ENCODE measurements around the gene EPHA7. TPM values are rescaled to one million over a fixed set of nuclear protein-coding genes. Genes with fewer than 3 reads are reported as not detected.

Gene EPHA7
- polyA plus RNA-seq, 3 donors from 2014 or later = not detected

DNA sequence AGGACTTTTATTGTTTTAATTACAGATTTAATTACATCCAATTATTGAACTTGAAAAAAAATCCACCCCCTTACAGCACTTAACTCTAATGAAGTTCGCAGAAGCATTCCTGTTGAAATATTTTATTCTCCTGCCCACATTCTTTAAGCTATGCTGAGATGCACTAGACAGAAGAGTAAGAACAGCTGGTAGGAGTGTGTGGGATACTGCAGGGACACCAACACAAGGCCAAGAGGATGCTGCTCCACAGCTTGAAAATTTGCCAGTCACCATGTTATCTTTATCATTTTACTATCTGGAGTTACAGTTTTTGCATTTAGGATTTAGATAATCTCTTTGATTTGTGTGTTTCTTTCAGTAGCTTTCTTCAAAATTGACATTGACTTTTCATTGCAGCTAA is 180.7 kb downstream of the EPHA7 start:
- no peak for DNase-seq
- Mint-ChIP-seq H3K36me3 (peaks cover 0 to 5% (median 0%) of the 10 kb centered on the region in 3 donors), H3K4me3 (no peak overlapping the region), H3K4me1 (no peaks in the 10 kb centered on the region), H3K27ac (no peak overlapping the region), H3K9me3 (peaks cover 4 to 34% (median 19%) of the 10 kb centered on the region in 6 donors), H3K27me3 (ENCODE audit: low read depth in 3 of 3) (peaks cover 0 to 5% (median 0%) of the 10 kb centered on the region in 3 donors)

DNA sequence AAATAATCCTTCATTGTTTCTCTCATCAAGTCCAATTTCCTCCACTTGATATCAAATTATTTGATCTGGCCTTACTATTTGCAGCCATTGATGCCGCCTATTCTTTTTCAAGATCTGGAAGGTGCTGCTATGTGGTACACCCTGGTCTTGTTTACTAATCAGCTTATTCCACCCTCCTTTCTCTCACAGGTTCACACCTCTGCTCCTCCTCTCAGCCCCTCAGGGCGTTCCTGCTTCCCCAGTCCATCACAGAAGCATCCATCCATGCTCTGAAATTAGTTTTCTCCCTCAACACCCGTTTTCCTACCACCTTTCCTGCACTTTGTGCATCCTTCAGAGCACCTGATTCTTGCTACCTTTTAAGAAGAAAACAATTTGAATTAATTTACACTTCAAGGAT is 183.6 kb downstream of the EPHA7 start:
- no peak overlapping the region for H3K27ac Mint-ChIP-seq
- DNase-seq = no peak
- peaks cover 0 to 5% (median 0%) of the 10 kb centered on the region in 3 donors for H3K27me3 Mint-ChIP-seq (ENCODE audit: low read depth in 3 of 3)
- peaks cover 4 to 32% (median 20%) of the 10 kb centered on the region in 6 donors for H3K9me3 Mint-ChIP-seq
- H3K36me3 Mint-ChIP-seq = peaks cover 0 to 5% (median 0%) of the 10 kb centered on the region in 3 donors
- H3K4me3 Mint-ChIP-seq = no peak overlapping the region
- H3K4me1 Mint-ChIP-seq = no peaks in the 10 kb centered on the region

DNA sequence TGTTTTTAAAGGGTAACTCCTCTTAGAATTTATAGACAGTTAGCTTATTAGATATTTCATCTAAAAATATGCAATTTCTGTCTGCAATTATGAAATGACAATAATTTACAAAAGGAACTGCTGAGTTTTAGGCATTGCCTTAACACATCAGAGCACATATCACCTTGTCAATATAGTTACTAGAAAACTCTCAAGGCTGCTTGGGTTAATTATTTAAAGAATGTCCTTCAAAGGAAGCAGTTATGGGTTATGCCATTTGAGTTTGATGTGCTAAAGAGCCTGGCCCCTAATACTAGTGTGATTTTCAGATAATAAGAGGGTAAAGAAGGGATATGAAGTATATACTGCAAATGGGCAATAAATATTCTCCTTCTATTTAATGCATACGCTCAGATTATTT is 192.5 kb downstream of the EPHA7 start:
- H3K36me3 Mint-ChIP-seq = no peaks in the 10 kb centered on the region
- H3K27ac Mint-ChIP-seq = no peak overlapping the region
- no peak for DNase-seq
- no peaks in the 10 kb centered on the region for H3K4me1 Mint-ChIP-seq
- peaks cover 0 to 13% (median 6%) of the 10 kb centered on the region in 6 donors for H3K9me3 Mint-ChIP-seq
- peaks cover 0 to 1% (median 0%) of the 10 kb centered on the region in 3 donors for H3K27me3 Mint-ChIP-seq (ENCODE audit: low read depth in 3 of 3)
- H3K4me3 Mint-ChIP-seq = no peak overlapping the region

DNA sequence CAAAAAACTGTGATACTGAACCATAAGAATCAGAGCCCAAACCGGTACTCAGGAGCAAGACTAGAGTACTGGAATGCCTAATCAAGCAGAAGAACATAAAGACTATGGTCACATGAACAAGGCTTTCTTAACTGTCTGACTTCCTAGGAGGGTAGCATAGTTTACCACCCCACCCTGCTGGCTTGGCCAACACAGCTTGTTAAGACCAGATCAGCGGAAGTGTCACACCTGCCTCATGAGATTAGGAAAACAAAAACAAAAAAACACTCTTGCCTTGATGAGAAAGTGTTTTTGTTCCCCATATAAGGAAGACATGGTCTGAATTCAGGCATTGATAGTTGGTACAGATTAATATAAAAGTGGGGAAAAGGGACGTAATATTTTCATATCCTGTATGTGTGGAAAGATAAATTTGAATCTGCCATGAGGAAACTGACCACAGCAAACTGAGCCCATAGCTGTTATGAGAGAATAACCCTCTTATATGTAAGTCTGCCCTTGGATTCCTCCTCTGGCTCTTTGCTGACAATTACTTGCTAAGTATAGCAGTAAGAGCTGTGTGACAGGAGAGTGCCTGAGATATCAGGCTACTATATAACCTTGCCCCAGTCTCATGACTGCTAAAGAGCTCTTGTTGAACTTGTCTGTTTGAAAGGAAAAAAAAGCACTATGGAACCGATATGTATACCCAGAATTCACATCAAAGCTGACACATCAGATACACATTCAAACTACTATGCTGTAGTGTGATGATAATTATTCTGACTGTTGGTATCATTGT is 197.1 kb downstream of the EPHA7 start:
- DNase-seq = no peak
- H3K9me3 Mint-ChIP-seq = peaks cover 6 to 33% (median 17%) of the 10 kb centered on the region in 6 donors
- no peaks in the 10 kb centered on the region for H3K36me3 Mint-ChIP-seq
- no peaks in the 10 kb centered on the region for H3K4me1 Mint-ChIP-seq
- no peak overlapping the region for H3K4me3 Mint-ChIP-seq
- H3K27me3 Mint-ChIP-seq (ENCODE audit: low read depth in 3 of 3) = peaks cover 0 to 1% (median 0%) of the 10 kb centered on the region in 3 donors
- no peak overlapping the region for H3K27ac Mint-ChIP-seq

DNA sequence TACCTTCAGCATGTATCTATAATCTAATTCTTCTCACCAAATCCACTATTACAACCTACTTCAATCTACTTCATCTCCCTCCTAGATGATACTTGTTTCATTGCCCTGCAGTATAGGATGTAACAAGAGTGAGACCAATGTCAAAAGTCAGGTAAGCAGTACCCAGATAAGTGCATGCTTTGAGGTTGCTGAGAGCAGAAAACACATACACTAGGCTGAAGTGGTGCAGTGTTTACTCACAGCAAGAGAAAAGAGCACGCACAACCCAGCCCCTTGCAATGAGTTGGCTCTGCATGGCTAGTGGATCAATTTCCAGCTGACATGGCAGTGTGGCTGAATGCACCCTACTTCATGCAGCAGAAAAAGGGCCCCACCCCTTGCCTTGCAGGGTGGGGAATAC is 199.9 kb downstream of the EPHA7 start:
- H3K27me3 Mint-ChIP-seq (ENCODE audit: low read depth in 3 of 3) = peaks cover 0 to 1% (median 0%) of the 10 kb centered on the region in 3 donors
- no peaks in the 10 kb centered on the region for H3K4me1 Mint-ChIP-seq
- no peaks in the 10 kb centered on the region for H3K36me3 Mint-ChIP-seq
- H3K27ac Mint-ChIP-seq = no peak overlapping the region
- H3K9me3 Mint-ChIP-seq = peaks cover 6 to 48% (median 30%) of the 10 kb centered on the region in 6 donors
- H3K4me3 Mint-ChIP-seq = no peak overlapping the region
- no peak for DNase-seq

DNA sequence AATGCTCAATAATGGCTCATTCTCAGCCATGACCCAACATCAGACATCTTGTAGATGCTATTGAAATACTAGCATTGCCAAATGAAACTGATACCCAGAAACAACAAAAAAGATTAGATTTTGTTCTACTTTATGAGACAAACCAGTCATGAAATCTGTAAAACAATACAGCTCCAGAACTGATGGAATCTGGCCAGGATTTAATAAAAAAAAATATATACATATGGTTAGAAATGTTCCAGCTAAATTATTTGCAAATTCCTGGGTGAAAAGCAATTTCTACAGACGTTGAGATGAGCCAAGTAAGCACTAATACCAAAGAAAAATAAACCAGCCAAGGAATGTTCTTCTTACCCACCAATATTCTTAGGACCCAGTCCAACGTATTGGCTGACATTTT is 201.3 kb downstream of the EPHA7 start:
- no peak overlapping the region for H3K4me3 Mint-ChIP-seq
- H3K27me3 Mint-ChIP-seq (ENCODE audit: low read depth in 3 of 3) = peaks cover 0 to under 1% (median 0%) of the 10 kb centered on the region in 3 donors
- no peak overlapping the region for H3K27ac Mint-ChIP-seq
- H3K36me3 Mint-ChIP-seq = no peaks in the 10 kb centered on the region
- H3K4me1 Mint-ChIP-seq = no peaks in the 10 kb centered on the region
- DNase-seq = no peak
- peaks cover 6 to 61% (median 32%) of the 10 kb centered on the region in 6 donors for H3K9me3 Mint-ChIP-seq

DNA sequence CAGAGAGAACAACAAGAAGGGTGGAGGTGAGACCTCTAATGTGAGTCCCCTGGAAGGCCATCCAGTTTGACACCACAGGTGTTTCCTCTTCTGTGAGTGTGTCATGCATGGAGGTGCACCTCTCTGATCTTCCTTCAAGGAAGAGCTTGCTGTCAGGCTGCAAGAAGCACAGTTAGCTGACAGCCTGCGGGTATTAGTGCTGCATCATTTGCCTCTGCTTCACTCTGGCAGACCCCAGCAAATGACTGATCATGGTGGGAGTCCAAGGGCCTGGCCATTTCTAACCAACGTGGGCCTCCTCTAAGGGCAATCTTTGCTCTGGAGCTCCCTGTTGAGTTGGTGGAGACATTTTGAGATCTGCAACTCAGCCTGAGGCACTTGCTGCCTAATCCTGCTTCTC is 206.3 kb downstream of the EPHA7 start:
- no peaks in the 10 kb centered on the region for H3K4me1 Mint-ChIP-seq
- no peaks in the 10 kb centered on the region for H3K27me3 Mint-ChIP-seq (ENCODE audit: low read depth in 3 of 3)
- H3K4me3 Mint-ChIP-seq = no peak overlapping the region
- no peak overlapping the region for H3K27ac Mint-ChIP-seq
- H3K9me3 Mint-ChIP-seq = peaks cover 6 to 58% (median 31%) of the 10 kb centered on the region in 6 donors
- H3K36me3 Mint-ChIP-seq = peaks cover 0 to 6% (median 0%) of the 10 kb centered on the region in 3 donors
- DNase-seq = no peak

DNA sequence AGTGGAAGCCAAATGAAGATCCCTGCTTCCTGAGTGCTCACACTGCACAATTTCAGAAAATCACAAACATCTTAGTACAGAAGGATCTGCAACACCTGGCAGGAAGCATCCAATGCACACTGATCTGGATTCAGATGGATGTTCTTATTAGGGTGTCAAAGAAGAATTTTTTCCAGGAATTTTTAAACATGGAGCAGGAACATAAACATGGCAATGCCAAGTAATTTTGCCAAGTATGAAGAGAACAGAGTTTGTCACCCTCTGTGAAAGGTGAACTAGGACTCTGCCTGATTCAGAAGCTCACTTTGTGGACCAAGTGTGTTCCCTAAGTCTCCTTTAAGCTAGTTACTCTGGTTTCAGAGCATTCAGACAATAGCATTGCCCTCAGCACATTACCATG is 208.5 kb downstream of the EPHA7 start:
- Mint-ChIP-seq H3K27ac (no peak overlapping the region), H3K36me3 (peaks cover 0 to 6% (median 0%) of the 10 kb centered on the region in 3 donors), H3K27me3 (ENCODE audit: low read depth in 3 of 3) (peaks cover 0 to 1% (median 0%) of the 10 kb centered on the region in 3 donors), H3K4me3 (no peak overlapping the region), H3K4me1 (no peaks in the 10 kb centered on the region), H3K9me3 (peaks cover 6 to 53% (median 27%) of the 10 kb centered on the region in 6 donors)
- no peak for DNase-seq

DNA sequence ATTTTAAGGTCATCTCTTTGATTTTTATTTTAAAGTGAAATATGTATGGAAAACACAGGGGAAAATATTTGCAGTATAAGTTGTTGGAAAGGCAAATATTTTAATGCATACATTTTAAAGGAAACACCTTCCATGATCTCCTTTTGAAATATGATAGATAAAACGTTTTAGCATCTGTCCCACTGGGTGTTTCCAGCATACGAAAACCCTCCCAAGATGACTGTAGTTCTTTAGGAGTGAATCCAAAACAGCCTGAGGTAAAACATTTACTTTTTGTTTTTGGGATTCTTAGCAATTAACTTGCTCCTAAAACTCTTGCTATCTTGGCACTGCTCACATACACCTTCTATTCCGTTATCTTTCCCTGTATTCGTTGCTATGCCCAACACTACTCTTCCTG is 210.0 kb downstream of the EPHA7 start:
- Mint-ChIP-seq H3K4me1 (no peaks in the 10 kb centered on the region), H3K27ac (no peak overlapping the region), H3K9me3 (peaks cover 4 to 57% (median 24%) of the 10 kb centered on the region in 6 donors), H3K27me3 (ENCODE audit: low read depth in 3 of 3) (peaks cover 0 to 3% (median 0%) of the 10 kb centered on the region in 3 donors), H3K4me3 (no peak overlapping the region), H3K36me3 (peaks cover 0 to 6% (median 0%) of the 10 kb centered on the region in 3 donors)
- DNase-seq = no peak

DNA sequence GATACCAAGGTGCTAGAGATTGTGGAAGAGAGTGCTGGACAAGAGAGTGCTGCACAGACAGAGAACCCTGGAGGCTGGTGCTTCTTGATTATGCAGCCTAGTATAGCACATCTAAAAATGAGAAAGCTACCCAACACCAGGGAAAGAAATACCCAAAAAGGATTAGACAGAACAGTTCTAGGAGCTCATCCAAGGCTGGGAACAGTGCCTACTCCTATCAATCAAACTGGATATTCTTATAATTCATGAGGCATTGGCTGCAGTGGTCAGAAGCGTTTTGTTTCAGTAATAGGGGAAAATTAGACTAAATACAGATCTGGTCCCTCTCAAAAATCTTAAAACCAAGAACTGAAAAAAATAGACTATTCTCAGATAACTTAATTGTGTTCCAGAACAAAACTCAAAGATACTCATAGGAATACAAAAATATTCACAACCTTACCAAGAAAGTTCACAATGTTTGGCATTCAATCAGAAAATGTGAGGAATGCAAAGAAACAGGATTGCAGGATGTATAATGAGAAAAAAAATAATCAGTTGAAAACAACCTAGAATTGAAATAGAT is 222.9 kb downstream of the EPHA7 start:
- Mint-ChIP-seq H3K9me3 (peaks cover 6 to 62% (median 26%) of the 10 kb centered on the region in 6 donors), H3K27ac (no peak overlapping the region), H3K4me3 (no peak overlapping the region), H3K36me3 (no peaks in the 10 kb centered on the region), H3K4me1 (no peaks in the 10 kb centered on the region), H3K27me3 (ENCODE audit: low read depth in 3 of 3) (no peaks in the 10 kb centered on the region)
- DNase-seq = no peak

DNA sequence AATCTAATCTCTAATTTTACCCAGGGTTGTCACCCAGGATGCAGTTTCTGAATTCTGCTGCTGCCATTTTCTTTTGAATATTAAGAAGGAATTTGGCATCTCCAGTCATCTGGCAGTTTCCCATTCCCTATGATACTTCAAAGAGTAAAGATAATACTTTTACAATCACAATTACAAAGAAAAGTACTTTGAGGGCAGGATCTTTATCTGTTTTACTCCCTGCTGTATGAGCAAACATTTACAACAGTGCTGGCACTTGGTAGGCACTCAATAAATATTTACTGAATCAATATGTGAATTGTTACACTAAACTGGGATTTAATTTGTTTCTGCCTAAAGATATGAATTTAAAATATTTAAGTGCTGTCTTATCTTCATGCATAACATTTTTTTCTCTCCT is 224.9 kb downstream of the EPHA7 start:
- no peak for DNase-seq
- H3K9me3 Mint-ChIP-seq = peaks cover 5 to 59% (median 29%) of the 10 kb centered on the region in 6 donors

DNA sequence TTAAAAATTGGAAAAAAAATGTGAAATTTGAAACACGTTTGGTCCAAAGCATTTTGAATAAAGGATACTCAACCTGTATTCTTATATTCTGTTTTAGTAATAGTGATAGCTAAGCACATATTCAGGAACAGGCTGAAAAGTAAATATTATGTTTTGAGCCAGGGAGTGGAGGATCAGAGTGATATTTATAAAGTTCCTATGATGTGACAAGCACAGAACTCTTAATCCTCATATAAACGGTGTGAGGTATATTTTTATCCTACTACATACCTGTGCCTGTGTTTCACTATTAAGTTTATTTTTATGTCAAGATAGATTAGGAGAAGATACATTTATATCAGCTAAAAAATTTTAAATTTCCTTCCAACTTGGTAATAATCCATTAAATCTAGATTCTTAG is 225.5 kb downstream of the EPHA7 start:
- H3K27ac Mint-ChIP-seq = no peak overlapping the region
- H3K36me3 Mint-ChIP-seq = no peaks in the 10 kb centered on the region
- no peak overlapping the region for H3K4me3 Mint-ChIP-seq
- DNase-seq = no peak
- H3K4me1 Mint-ChIP-seq = no peaks in the 10 kb centered on the region
- H3K27me3 Mint-ChIP-seq (ENCODE audit: low read depth in 3 of 3) = no peaks in the 10 kb centered on the region
- H3K9me3 Mint-ChIP-seq = peaks cover 7 to 55% (median 28%) of the 10 kb centered on the region in 6 donors

More for the DNA sequence above, 224.9 kb downstream of the EPHA7 start:
- Mint-ChIP-seq H3K36me3 (no peaks in the 10 kb centered on the region), H3K4me1 (no peaks in the 10 kb centered on the region), H3K27ac (no peak overlapping the region), H3K27me3 (ENCODE audit: low read depth in 3 of 3) (no peaks in the 10 kb centered on the region), H3K4me3 (no peak overlapping the region)
